Esophagus squamous epithelium (tissue), 4 donors: ENCODE measurements around the gene ENHO.

Source experiments
- CTCF ChIP-seq, 6 experiments: fragments of 450-650 bp in 4 of 6; fragments of 200-600 bp in 2 of 6; sonication (generic) in 2 of 6; IDR thresholded peaks; one replicate each; pipeline ENCODE4 v1.5.1; 2016 to 2019; ENCODE audit warnings: antibody characterized with exemption in 6 of 6, mild to moderate bottlenecking in 4 of 6, moderate library complexity in 4 of 6
- POLR2A ChIP-seq, 4 donors: fragments of 450-650 bp; IDR thresholded peaks; one replicate each; pipeline ENCODE4 v1.6.1; 2017; ENCODE audit warnings: antibody characterized with exemption in 4 of 4, mild to moderate bottlenecking in 4 of 4, moderate library complexity in 3 of 4

- TF ChIP-seq CTCF (IDR thresholded peaks at IDR 0.05) (peak; percentile 31 to 68 (median 52)), POLR2A (IDR thresholded peaks at IDR 0.05) (no peak)
Measured at GRCh38 chr9:34546834-34547827, 24.3 kb upstream of the ENHO start.
